DND-41 (cell line): Measurements from ENCODE around the gene SGK1.

Experiments
- EZH2 ChIP-seq: IDR thresholded peaks from 3 replicates; pipeline ENCODE4 v1.6.1; 2012; ENCODE audit warnings: borderline replicate concordance, low read depth, mild to moderate bottlenecking, moderate library complexity, low read length, inconsistent platforms; ENCODE audit not compliant: severe bottlenecking
- TF ChIP-seq, protein P1 (sequence below): IDR thresholded peaks from 2 replicates; pipeline ENCODE4 v1.5.1; 2012; ENCODE audit warnings: borderline replicate concordance, low read length, moderate library complexity, mild to moderate bottlenecking; ENCODE audit not compliant: poor library complexity, severe bottlenecking; ENCODE audit errors: extremely low read depth

DNA sequence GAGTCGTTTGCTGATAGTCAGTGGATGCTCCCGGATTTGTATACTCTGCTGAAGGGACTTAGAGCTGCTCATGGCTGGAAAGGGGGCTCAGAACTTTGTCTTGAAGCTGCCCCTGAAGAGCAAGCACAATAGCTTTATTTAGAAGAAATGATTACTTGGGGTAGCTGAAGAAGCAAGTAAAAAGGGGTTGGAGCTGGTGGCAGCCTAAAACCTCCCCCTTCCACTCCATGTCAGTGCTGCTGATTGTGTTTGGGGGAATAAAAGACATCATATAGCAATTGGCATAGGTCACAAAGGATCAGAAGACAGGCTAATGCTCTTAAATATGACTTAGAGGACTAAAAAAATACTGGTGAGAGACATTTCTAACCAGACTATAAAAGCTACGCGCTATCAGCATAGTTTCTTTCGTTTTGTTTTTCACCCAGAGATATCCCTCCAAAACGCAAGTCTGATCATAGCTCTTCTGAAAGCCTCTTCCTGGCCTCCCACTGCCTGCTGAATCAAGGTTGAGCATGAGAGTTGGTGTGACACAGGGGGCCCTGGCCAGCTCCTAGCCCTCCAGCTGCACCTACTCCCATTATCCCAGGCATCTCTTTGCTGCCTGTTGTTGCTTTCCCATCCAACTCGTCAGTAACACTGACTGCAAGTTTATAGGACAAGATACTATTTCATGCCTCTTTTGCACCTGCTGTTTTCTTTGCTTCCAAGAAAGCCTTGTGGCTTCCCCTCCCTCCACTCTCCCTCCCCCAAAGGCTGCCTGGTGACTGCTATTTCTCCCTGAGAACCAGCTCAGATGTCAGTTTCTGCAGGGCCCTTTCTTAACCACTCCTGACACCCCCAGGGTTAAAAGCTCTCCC, 33.9 kb upstream of the SGK1 start:
- TF ChIP-seq, protein P1, sequence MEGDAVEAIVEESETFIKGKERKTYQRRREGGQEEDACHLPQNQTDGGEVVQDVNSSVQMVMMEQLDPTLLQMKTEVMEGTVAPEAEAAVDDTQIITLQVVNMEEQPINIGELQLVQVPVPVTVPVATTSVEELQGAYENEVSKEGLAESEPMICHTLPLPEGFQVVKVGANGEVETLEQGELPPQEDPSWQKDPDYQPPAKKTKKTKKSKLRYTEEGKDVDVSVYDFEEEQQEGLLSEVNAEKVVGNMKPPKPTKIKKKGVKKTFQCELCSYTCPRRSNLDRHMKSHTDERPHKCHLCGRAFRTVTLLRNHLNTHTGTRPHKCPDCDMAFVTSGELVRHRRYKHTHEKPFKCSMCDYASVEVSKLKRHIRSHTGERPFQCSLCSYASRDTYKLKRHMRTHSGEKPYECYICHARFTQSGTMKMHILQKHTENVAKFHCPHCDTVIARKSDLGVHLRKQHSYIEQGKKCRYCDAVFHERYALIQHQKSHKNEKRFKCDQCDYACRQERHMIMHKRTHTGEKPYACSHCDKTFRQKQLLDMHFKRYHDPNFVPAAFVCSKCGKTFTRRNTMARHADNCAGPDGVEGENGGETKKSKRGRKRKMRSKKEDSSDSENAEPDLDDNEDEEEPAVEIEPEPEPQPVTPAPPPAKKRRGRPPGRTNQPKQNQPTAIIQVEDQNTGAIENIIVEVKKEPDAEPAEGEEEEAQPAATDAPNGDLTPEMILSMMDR, result no peak
- no peak for TF ChIP-seq EZH2
